Measurements from ENCODE around the gene PJA2.
"Not testable (repeated sequence)": the region's sequence is repeated elsewhere in the genome, so short reads cannot be mapped to it uniquely, and the experiment has no call there.

Gene PJA2

DNA sequence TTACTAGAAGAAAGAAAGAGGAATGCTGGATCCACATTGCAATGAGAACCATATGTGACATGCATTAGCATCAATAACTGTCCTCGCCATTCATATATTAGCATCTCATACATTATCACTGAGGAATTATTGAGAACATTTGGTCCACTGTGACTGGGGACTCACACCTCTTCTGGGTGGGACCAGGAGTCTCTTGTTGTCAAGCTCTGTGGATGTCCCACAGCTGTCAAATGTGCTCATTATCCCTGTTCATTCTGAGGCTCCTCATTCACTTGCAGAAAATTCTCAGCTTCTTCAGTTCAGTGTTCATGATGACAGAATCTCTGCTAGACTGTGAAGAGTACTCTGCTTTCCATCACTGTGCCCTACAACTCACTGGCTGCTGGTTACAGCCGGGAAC, 109.4 kb downstream of the PJA2 start:
- no peak for DNase-seq

DNA sequence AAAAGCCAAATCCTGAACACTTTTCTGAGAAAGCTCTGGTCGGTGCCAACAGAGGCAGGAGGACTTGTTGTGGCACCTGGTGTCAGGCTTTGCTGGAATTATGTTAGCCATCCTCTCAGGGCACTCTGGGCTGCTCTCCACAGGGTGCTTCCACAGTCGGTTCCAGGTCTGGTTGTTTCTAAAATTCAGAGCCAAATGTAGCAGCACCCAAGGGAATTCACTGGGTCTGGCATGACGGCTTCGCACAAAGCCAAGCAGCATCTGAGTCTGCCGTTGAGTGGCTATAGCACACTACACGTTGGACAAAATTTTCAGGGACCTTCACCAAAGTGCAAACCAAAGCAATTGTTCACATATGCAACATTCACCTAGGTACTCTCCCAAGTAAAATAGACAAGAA, 110.2 kb downstream of the PJA2 start:
- DNase-seq = no peak

GRCh38 chr5:109298794-109299193, 111.0 kb downstream of the PJA2 start:
- DNase-seq = no peak

DNA sequence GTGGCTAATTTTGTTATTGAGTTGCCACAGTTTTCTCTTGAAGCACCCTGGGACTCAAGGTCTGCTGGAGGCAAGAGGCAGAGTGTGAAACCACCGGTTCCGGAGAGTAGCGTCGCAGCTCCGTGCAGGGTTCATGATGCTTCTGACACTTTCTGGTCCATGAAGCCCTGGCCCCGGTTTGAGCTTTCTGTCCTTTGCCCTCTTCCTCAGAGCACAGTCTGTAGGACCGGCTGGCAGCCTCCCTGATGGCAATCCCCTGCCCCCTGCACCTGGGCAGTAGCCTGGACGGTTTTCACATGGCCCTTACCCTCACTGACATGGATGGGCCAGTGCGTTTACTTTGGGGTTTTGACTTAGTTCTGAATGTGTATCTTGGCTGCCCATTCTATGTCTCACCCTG, 111.9 kb downstream of the PJA2 start:
- DNase-seq = no peak

GRCh38 chr5:109291090-109291489, 118.7 kb downstream of the PJA2 start:
- DNase-seq = no peak

DNA sequence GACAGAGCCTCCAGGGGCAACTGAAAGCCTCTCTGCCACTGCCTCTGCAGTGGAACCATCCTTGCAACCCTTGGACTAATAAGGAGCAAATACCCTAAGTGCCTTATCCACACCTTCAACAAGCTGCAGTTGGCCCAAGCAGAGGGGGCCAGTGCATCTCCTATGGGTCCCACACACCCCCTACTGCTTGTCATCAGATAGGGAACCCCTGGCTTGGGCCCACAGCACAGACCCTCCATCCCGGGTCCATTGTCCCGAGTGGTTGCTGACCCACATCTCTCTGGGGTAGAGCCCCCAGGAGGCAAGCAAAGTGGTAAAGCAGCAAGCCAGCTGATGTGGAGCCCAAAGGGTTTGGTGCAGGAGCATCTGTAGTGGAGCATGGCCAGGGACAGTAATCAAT, 119.5 kb downstream of the PJA2 start:
- no peak for DNase-seq

DNA sequence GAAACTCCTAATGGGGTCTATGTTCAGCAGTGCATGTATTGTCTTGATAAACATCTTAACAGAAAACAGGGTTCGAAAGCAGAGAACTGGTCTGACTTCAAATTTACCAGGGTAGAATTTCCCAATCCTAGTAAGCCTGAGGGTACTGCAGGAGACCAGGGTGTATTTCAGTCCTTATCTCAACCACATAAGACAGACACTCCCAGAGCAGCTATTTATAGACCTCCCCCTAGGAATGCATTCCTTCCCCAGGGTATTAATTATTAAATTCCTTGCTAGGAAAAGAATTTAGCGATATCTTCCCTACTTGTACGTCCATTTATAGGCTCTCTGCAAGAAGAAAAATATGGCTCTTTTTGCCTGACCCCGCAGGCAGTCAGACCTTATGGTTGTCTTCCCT, 123.1 kb downstream of the PJA2 start:
- DNase-seq = not testable (repeated sequence)
